Spinal cord (tissue), 10 donors: ENCODE data around the gene ERLEC1. TPM values are rescaled to one million over a fixed set of nuclear protein-coding genes. Genes with fewer than 3 reads are reported as not detected.
"Not testable (repeated sequence)": the region's sequence is repeated elsewhere in the genome, so short reads cannot be mapped to it uniquely, and the experiment has no call there.

Experiments used
- DNase-seq, 6 donors: peaks; one replicate each; pipeline versions ENCODE4 v3.0.0 to v3.0.0-alpha.2; 2013 to 2015; ENCODE audit warnings: low spot score in 6 of 6, low read depth in 4 of 6
- H3K27ac ChIP-seq: one replicate; pipeline ENCODE4 v1.5.1; 2013; ENCODE audit warnings: low read depth, low read length, control low read depth
- H3K27me3 ChIP-seq: one replicate; pipeline ENCODE4 v1.6.1; 2013; ENCODE audit warnings: low read length; ENCODE audit not compliant: control insufficient read depth, insufficient read depth
- H3K36me3 ChIP-seq: one replicate; pipeline ENCODE4 v1.6.1; 2013; ENCODE audit warnings: low read length; ENCODE audit not compliant: control insufficient read depth, insufficient read depth
- H3K4me1 ChIP-seq: one replicate; pipeline ENCODE4 v1.6.1; 2013; ENCODE audit warnings: low read length; ENCODE audit not compliant: control insufficient read depth, insufficient read depth
- H3K4me3 ChIP-seq: one replicate; pipeline ENCODE4 v1.5.1; 2013; ENCODE audit warnings: low read depth, low read length, control low read depth
- H3K9me3 ChIP-seq: one replicate; pipeline ENCODE4 v1.6.1; 2013; ENCODE audit warnings: low read length; ENCODE audit not compliant: control insufficient read depth, insufficient read depth
- WGBS: methylation state at CpG from one replicate; pipeline ENCODE4 v1.1.5; 2013; ENCODE audit warnings: missing lambda C conversion rate; ENCODE audit not compliant: insufficient coverage; 5-methylcytosine and 5-hydroxymethylcytosine counted together
- polyA plus RNA-seq, 2 donors: library from polyadenylated mRNA; unstranded; fragments of 120-200 nt; gene quantifications; one replicate each; pipeline ENCODE4 v1.2.1, GENCODE V29; 2013; ENCODE audit not compliant: insufficient read length in 2 of 2
- total RNA-seq, 2 donors: library from RNA; depleted of rRNA in 1 of 2; stranded (reverse); fragments of 120-200 nt in 1 of 2; fragments of >200 nt in 1 of 2; gene quantifications; one replicate each; pipeline versions ENCODE4 v1.2.3 to v1.2.4, GENCODE V29; 2013 to 2014
- donor health status: healthy.

The ERLEC1 gene
- total and polyA plus RNA-seq, 4 donors: 53.7 to 84.1 (median 61.1) TPM

DNA sequence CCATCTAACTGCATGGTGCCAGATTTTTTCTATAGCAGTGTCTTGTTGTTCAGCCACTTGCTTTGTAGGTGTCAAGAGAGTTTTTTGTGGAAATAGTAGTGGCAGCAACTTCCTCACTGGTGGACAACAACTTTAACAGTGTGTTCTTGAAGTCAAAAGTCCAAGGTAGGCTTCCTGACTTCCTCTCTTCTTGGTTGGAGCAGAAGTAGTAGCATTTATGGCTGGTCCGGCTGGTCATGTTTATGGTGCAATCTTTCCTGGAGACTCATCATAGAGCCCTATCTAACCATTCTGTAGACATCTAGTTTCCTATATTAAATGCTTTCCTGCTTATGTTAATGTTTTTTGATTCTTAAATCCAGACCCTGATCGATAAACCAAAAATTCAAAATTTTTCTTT is 61.2 kb downstream of the ERLEC1 start:
- H3K36me3 ChIP-seq: peaks cover 9% of the 10 kb centered on the region
- no peaks in the 10 kb centered on the region for H3K27me3 ChIP-seq
- no peak overlapping the region for H3K27ac ChIP-seq
- H3K9me3 ChIP-seq: no peaks in the 10 kb centered on the region
- DNase-seq: no peak
- no peak overlapping the region for H3K4me3 ChIP-seq
- WGBS: no CpG with 5 or more reads among the region's 2 CpGs
- no peaks in the 10 kb centered on the region for H3K4me1 ChIP-seq

DNA sequence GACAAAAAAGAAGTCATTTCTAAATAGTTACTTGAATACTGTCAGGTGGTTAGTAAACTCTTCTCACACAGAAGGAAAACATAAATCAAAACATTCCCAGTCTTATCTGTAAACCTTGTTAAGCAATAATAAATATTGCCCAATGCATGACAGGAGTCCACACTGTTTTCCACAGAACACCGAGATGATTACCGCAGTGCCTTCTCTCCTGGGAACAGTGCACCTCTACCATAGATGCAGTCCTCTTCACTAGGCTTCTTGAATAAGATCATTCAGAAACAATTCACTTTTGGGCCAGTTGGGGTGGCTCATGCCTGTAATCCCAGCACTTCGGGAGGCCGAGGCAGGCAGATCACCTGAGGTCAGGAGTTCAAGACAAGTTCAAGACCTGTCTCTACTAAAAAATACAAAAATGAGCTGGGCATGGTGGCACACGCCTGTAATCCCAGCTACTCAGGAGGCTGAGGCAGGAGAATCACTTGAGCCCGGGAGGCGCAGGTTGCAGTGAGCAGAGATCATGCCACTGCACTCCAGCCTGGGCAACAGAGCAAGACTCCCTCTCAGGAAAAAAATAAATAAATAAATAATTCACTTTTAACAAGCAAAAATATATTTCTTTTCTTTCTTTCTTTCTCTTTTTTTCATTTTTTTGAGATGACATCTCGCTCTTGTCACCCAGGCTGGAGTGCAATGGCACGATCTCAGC is 64.4 kb downstream of the ERLEC1 start:
- 95% methylated on average over 6 of the region's 9 CpGs for WGBS
- not testable (repeated sequence) for H3K4me1 ChIP-seq, DNase-seq, H3K27ac ChIP-seq, H3K27me3 ChIP-seq, H3K4me3 ChIP-seq, H3K9me3 ChIP-seq
- peaks cover 16% of the 10 kb centered on the region for H3K36me3 ChIP-seq

DNA sequence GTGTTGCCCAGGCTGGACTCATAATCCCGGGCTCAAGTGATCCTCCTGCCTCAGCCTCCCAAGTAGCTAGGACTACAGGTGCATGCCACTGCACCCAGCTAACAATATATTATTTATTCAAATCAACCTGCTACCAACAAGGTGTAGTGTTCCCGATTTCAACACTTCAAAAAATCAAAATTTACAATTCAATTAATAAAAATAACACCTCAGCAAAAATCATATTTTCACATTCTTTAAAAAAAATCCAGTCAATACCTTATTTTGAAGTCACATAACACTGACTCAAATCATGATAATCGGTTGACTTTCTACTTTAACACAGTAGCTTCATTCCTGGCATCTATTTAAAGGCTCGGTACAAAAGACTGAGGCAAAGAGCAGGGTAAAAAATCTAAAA is 65.7 kb downstream of the ERLEC1 start:
- peaks cover 4% of the 10 kb centered on the region for H3K4me1 ChIP-seq
- H3K27me3 ChIP-seq: no peaks in the 10 kb centered on the region
- WGBS: 100% methylated on average over 3 of the region's 4 CpGs
- no peaks in the 10 kb centered on the region for H3K9me3 ChIP-seq
- DNase-seq: no peak
- peaks cover 15% of the 10 kb centered on the region for H3K36me3 ChIP-seq
- H3K4me3 ChIP-seq: no peak overlapping the region
- H3K27ac ChIP-seq: no peak overlapping the region

DNA sequence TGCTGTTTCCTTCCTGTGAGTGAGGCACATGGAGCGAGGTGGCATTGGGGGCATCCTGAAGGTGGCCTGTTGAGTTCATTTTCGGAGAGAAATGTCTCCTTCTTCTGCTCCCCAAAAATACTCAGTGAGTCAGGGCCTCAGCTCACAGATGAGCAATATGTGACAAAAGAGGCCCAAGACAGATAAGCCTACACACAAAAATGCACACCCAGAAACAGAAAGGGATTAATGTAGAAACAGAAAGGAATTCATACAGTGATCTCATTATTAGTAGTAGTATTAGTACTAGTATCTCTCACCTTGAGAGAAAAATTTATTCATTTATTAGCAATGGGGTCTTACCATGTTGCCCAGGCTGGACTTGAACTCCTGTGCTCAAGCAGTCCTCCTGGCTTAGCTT is 67.8 kb downstream of the ERLEC1 start:
- Histone ChIP-seq H3K27ac (no peak overlapping the region), H3K27me3 (no peaks in the 10 kb centered on the region), H3K36me3 (peaks cover 11% of the 10 kb centered on the region), H3K4me1 (peaks cover 4% of the 10 kb centered on the region), H3K4me3 (no peak overlapping the region), H3K9me3 (no peaks in the 10 kb centered on the region)
- WGBS: no CpG with 5 or more reads among the region's 2 CpGs
- no peak for DNase-seq

DNA sequence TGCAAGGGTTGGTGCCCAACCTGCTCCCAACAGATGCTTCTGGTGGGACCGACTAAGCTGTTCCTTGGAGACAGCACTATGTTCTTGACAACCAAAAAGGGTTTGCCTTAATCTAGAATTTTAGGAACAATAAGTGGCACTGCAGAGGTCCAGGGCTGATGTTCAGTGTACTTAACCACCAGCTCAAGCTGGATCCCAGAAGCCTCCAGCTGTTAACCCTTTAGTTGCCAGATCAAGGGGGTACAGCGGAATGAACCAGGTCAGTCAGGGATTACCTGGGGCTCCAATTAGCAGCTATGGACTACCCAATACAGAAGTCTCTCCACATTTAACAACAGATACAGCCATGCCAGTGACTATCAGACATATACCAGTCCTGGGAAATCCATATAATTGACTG is 69.4 kb downstream of the ERLEC1 start:
- Histone ChIP-seq H3K27ac (no peak overlapping the region), H3K4me1 (peaks cover 4% of the 10 kb centered on the region), H3K4me3 (no peak overlapping the region), H3K9me3 (no peaks in the 10 kb centered on the region), H3K36me3 (peaks cover 7% of the 10 kb centered on the region), H3K27me3 (no peaks in the 10 kb centered on the region)
- DNase-seq: peak in 1 of 6 donors; percentile 16
- 89% methylated on average over 2 of the region's 2 CpGs for WGBS

DNA sequence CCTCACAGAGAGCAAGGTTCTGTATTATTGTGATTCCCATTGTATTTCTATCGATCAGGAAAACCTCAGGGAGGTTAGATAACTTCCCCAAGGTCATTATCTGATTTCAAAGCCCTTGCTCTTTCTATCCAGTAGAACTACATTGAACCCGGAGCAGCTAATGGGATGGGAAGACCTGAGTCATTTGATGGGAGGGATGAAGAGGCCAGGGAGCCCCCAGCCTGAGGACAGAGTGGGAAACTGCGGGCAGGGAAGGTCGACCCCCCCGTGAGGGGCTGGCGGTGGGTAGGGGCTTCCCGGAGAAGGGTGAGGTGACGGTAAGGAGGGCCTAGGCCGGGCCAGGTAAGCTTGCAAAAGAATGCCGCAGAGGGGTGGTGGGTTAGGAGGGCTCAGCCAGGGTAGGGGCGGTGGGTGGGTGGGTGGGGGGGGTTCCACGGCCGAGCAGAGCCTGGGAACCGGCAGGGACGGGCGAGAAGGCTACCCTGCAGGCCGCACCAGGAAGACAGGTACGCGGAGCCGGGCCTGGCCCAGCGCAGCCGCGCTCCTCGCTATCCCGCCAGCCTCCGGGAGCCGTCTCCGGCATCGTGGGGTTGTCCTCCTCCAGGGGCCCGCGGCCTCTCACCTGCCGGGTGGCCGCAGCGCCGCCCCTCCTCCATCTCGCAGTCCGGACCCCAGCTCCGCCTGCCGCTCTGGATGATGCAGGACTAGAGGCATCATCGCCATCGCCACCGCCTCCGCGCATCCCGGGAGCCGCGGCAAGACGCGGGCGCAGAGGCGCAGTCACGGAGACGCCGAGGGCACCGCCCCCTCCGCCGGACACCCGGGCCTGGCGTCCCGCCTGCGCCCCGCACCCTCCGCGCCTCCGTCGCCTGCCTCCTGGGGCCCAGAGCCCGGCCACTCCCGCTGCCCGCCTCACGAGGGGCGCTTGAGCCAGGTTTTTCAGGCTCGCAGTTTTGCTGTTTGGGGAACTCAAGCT is 72.7 kb downstream of the ERLEC1 start, which contains the start of gene GPR75:
Gene GPR75, minus strand, starts transcription at position 762 of the 976 bp plus-strand sequence. CDS start 5,211 bp downstream, outside the sequence.
- Histone ChIP-seq H3K27ac (peak within 1 kb of the TSS; percentile 71), H3K36me3 (no peaks in the 10 kb centered on the region), H3K4me3 (peak within 1 kb of the TSS; percentile 60), H3K4me1 (peaks cover 4% of the 10 kb centered on the region), H3K9me3 (no peaks in the 10 kb centered on the region), H3K27me3 (no peaks in the 10 kb centered on the region)
- peak in 5 of 6 donors; percentile 44 to 84 (median 58) for DNase-seq
- WGBS: 5% methylated on average over 69 of the region's 72 CpGs

DNA sequence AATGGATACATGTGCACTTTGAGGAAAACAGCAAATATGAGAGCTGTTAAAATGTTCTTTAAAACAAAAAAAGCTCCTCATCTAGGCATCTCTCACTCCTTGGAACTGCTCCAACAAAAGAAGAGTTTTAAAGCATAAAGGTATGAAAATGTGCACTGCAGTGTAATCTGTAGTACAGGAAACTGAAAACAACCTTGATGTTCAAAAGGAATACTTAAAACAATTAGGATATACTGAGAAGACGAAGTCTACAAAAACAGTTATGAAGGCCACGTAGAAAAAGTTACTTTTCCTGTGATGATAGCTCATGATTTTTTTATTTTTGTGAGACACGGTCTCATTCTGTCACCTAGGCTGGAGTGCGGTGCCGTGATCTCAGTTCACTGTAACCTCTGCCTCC is 75.0 kb downstream of the ERLEC1 start:
- Histone ChIP-seq H3K36me3 (no peaks in the 10 kb centered on the region), H3K9me3 (no peaks in the 10 kb centered on the region), H3K27me3 (no peaks in the 10 kb centered on the region), H3K27ac (no peak overlapping the region), H3K4me1 (no peaks in the 10 kb centered on the region), H3K4me3 (no peak overlapping the region)
- 100% methylated on average over 2 of the region's 5 CpGs for WGBS
- no peak for DNase-seq

DNA sequence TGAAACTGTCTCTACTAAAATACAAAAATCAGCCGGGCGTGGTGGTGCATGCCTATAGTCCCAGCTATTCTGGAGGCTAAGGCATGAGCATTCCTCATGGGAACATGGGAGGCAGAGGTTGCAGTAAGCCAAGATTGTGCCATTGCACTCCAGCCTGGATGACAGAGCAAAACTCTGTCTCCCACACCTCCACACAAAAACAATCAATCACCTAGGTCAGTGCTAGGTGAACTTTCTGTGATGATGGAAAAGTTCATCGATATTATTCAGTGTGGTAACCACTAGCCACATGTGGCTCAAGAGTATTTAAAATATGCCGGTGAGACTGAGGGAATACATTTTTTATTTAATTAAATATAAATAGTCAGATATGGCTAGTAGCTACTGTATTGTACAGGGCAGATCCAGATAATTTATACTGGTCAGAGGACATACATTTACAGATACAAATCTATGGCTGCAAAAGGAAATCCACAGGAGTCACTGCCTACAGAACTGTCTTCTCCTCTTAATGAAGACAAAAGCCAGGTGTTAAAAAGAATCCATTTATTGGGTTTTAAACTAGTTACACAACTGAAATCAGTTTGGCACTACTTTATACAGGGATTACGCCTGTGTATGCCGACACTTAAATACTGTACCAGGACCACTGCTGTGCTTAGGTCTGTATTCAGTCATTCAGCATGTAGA is 76.8 kb downstream of the ERLEC1 start:
- Histone ChIP-seq H3K9me3 (no peaks in the 10 kb centered on the region), H3K36me3 (peaks cover 9% of the 10 kb centered on the region), H3K4me1 (no peaks in the 10 kb centered on the region), H3K27me3 (no peaks in the 10 kb centered on the region), H3K27ac (no peak overlapping the region), H3K4me3 (no peak overlapping the region)
- 100% methylated on average over 2 of the region's 6 CpGs for WGBS
- DNase-seq: no peak

DNA sequence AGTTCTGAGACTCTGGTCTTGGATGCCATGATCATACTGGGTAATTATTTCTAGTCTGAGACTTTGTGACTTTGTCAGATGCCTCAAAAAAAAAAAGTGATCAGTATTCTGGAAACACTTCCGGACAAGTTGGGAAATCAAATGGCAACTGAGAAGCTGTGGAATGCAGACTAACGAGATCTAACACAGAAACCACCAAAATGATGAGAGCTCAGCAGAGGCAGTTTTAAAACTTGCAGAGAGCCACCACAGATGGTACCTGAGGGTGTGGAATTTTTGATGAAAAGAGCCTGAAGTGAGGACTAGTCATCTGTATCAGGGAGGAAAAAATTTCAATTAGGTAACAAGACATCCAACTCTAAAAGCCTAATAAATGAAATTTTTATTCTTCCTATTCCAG is 78.4 kb downstream of the ERLEC1 start:
- Histone ChIP-seq H3K4me1 (no peaks in the 10 kb centered on the region), H3K27me3 (no peaks in the 10 kb centered on the region), H3K36me3 (peaks cover 9% of the 10 kb centered on the region), H3K27ac (no peak overlapping the region), H3K9me3 (no peaks in the 10 kb centered on the region), H3K4me3 (no peak overlapping the region)
- peak in 1 of 6 donors; percentile 3 for DNase-seq
- WGBS: 25% methylated on average over 1 of the region's 2 CpGs
